Measurements from ENCODE around the gene BARHL2. TPM values are rescaled to one million over a fixed set of nuclear protein-coding genes. Genes with fewer than 3 reads are reported as not detected.

The BARHL2 gene
- total RNA-seq, 1 experiment from 2014 or later, result not detected

GRCh38 chr1:90710579-90711536, 6.2 kb downstream of the BARHL2 start:
- DNase-seq (ENCODE audit: low read depth), result no peak

- DNase-seq (ENCODE audit: low read depth), result no peak
These were observed 7.6 kb downstream of the BARHL2 start for GRCh38 chr1:90709535-90709934.

GRCh38 chr1:90708826-90709225, 8.3 kb downstream of the BARHL2 start:
- no peak for DNase-seq (ENCODE audit: low read depth)

- DNase-seq (ENCODE audit: low read depth), result no peak
These were observed 8.8 kb downstream of the BARHL2 start for GRCh38 chr1:90708236-90708786.

- no peak for DNase-seq (ENCODE audit: low read depth)
These were observed 9.8 kb downstream of the BARHL2 start for GRCh38 chr1:90707363-90707710.

- no peak for DNase-seq (ENCODE audit: low read depth)
These were observed 10.4 kb downstream of the BARHL2 start for GRCh38 chr1:90706437-90707362.

GRCh38 chr1:90705956-90706355, 11.1 kb downstream of the BARHL2 start:
- DNase-seq (ENCODE audit: low read depth), result no peak

- DNase-seq (ENCODE audit: low read depth), result no peak
These were observed 12.3 kb downstream of the BARHL2 start for GRCh38 chr1:90704817-90705216.

GRCh38 chr1:90694846-90695245, 22.3 kb downstream of the BARHL2 start:
- DNase-seq (ENCODE audit: low read depth), result no peak

GRCh38 chr1:90687747-90688146, 29.4 kb downstream of the BARHL2 start:
- no peak for DNase-seq (ENCODE audit: low read depth)

- DNase-seq (ENCODE audit: low read depth), result no peak
These were observed 41.8 kb downstream of the BARHL2 start for GRCh38 chr1:90675161-90675847.

GRCh38 chr1:90671741-90672140, 45.4 kb downstream of the BARHL2 start:
- no peak for DNase-seq (ENCODE audit: low read depth)

- no peak for DNase-seq (ENCODE audit: low read depth)
These were observed 45.9 kb downstream of the BARHL2 start for GRCh38 chr1:90671251-90671650.
